Effector memory CD4-positive, alpha-beta T cell (primary cell): Measurements from ENCODE around the gene CISD1.
"Not testable (repeated sequence)": the region's sequence is repeated elsewhere in the genome, so short reads cannot be mapped to it uniquely, and the experiment has no call there.

Source experiments
- DNase-seq, 3 donors: peaks; one replicate each; pipeline ENCODE4 v3.0.0-alpha.2; 2020
- H3K27ac ChIP-seq: 2 replicates; pipeline ENCODE4 v1.7.0; 2013; ENCODE audit warnings: mild to moderate bottlenecking, low read length, moderate library complexity; ENCODE audit not compliant: insufficient read depth, poor library complexity, severe bottlenecking
- H3K27me3 ChIP-seq: replicated peaks from 2 replicates; pipeline ENCODE4 v1.7.0; 2013; ENCODE audit warnings: mild to moderate bottlenecking, low read length; ENCODE audit not compliant: insufficient read depth, control insufficient read depth, poor library complexity, severe bottlenecking
- H3K36me3 ChIP-seq: 2 replicates; pipeline ENCODE4 v1.7.0; 2013; ENCODE audit warnings: mild to moderate bottlenecking, low read length, moderate library complexity; ENCODE audit not compliant: control insufficient read depth, insufficient read depth
- H3K4me1 ChIP-seq: 2 replicates; pipeline ENCODE4 v1.7.0; 2013; ENCODE audit warnings: low read length, mild to moderate bottlenecking; ENCODE audit not compliant: control insufficient read depth, insufficient read depth, poor library complexity, severe bottlenecking
- H3K4me3 ChIP-seq: 2 replicates; pipeline ENCODE4 v1.7.0; 2013; ENCODE audit warnings: low read length, low read depth, mild to moderate bottlenecking; ENCODE audit not compliant: insufficient read depth, poor library complexity, severe bottlenecking
- H3K9me3 ChIP-seq: 2 replicates; pipeline ENCODE4 v1.7.0; 2013; ENCODE audit warnings: mild to moderate bottlenecking, low read length, moderate library complexity; ENCODE audit not compliant: control insufficient read depth

The CISD1 gene

DNA sequence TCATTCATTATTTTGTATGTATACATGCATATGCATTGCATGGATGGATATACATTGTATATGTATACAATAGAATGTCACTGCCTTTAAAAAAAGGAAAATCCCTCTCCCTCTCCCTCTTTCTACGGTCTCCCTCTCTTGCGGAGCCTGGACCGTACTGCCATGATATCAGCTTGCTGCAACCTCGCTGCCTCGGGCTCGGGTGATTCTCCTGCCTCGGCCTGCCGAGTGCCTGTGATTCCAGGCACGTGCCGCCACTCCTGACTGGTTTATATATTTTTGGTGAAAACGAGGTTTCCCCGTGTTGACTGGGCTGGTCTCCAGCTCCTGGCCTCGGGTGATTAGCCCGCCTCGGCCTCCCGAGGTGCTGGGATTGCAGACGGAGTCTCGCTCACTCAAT lies 25.7 kb upstream of the CISD1 start:
- Histone ChIP-seq H3K9me3 (no peaks in the 10 kb centered on the region), H3K36me3 (no peaks in the 10 kb centered on the region), H3K27ac (no peak overlapping the region), H3K4me3 (no peak overlapping the region), H3K27me3 (no peaks in the 10 kb centered on the region), H3K4me1 (no peaks in the 10 kb centered on the region)
- DNase-seq, result no peak

DNA sequence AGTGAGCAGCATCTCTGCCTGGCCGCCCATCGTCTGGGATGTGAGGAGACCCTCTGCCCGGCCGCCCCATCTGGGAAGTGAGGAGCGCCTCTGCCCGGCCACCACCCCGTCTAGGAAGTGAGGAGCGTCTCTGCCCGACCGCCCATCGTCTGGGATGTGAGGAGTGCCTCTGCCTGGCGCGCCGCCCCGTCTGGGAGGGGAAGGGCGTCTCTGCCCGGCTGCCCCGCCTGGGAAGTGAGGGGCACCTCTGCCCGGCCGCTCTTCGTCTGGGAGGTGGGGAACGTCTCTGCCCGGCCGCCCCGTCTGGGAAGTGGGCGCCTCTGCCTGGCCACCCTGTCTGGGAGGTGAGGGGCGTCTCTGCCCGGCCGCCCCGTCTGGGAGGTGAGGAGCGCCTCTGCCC lies 25.2 kb upstream of the CISD1 start:
- DNase-seq, H3K4me1 ChIP-seq, H3K9me3 ChIP-seq, H3K27ac ChIP-seq, H3K4me3 ChIP-seq, H3K27me3 ChIP-seq, H3K36me3 ChIP-seq: not testable (repeated sequence)

DNA sequence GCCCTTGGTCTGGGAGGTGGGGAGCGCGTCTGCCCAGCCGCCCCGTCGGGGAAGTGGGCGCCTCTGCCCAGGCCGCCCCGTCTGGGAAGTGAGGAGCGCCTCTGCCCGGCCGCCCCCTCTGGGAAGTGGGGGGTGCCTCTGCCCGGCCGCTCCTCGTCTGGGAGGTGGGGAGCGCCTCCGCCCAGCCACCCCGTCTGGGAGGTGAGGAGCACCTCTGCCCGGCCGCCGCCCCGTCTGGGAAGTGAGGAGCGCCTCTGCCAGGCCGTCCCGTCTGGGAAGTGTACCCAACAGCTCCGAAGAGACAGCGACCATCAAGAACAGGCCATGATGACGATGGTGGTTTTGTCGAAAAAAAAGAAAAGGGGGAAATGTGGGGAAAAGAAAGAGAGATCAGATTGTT lies 24.7 kb upstream of the CISD1 start:
- not testable (repeated sequence) for H3K4me3 ChIP-seq, H3K36me3 ChIP-seq, DNase-seq, H3K4me1 ChIP-seq, H3K9me3 ChIP-seq, H3K27ac ChIP-seq, H3K27me3 ChIP-seq

DNA sequence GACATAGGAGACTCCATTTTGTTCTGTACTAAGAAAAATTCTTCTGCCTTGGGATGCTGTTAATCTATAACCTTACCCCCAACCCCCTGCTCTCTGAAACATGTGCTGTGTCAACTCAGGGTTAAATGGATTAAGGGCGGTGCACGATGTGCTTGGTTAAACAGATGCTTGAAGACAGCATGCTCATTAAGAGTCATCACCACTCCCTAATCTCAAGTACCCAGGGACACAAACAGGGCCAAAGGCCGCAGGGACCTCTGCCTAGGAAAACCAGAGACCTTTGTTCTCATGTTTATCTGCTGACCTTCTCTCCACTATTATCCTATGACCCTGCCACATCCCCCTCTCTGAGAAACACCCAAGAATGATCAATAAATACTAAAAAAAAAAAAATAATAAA lies 24.3 kb upstream of the CISD1 start:
- not testable (repeated sequence) for H3K4me1 ChIP-seq, H3K4me3 ChIP-seq, H3K36me3 ChIP-seq, DNase-seq, H3K27ac ChIP-seq, H3K27me3 ChIP-seq, H3K9me3 ChIP-seq

DNA sequence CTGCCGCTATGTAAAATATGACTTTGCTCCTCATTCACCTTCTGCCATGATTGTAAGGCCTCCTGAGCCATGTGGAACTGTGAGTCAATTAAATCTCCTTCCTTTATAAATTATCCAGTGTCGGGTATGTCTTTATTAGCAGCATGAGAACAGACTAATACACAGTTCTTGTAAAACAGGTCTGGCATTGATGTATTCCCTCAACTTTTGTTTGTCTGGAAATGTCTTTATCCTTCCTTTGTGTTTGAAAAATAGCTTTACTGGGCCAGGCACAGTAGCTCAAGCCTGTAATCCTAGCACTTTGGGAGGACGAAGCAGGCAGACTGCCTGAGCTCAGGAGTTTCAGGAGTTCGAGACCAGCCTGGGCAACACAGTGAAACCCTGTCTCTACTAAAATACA lies 15.8 kb upstream of the CISD1 start:
- H3K27me3 ChIP-seq, result no peaks in the 10 kb centered on the region
- no peak overlapping the region for H3K4me3 ChIP-seq
- DNase-seq, result no peak
- H3K27ac ChIP-seq, result no peak overlapping the region
- no peaks in the 10 kb centered on the region for H3K4me1 ChIP-seq
- no peaks in the 10 kb centered on the region for H3K36me3 ChIP-seq
- no peaks in the 10 kb centered on the region for H3K9me3 ChIP-seq

DNA sequence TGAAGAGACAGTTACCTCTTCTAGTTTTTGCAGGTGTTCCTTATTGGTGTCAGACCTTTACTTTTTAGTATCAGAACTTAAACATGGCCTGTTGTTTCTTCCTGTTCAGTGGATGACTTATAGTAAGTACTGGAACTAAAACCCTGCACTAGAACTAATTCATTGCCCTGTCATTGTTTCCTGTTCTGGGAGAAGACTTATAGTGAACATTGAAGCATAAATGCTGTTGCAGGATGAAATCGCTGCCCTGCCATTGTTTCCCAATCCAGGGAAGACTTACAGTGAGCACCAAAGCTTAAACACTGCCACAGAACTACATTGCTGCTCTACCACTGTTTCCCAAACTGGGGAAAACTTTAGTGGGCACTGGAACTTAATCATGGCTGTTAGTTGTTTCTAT lies 14.3 kb upstream of the CISD1 start:
- Histone ChIP-seq H3K27ac (no peak overlapping the region), H3K4me3 (no peak overlapping the region)
- no peak for DNase-seq

DNA sequence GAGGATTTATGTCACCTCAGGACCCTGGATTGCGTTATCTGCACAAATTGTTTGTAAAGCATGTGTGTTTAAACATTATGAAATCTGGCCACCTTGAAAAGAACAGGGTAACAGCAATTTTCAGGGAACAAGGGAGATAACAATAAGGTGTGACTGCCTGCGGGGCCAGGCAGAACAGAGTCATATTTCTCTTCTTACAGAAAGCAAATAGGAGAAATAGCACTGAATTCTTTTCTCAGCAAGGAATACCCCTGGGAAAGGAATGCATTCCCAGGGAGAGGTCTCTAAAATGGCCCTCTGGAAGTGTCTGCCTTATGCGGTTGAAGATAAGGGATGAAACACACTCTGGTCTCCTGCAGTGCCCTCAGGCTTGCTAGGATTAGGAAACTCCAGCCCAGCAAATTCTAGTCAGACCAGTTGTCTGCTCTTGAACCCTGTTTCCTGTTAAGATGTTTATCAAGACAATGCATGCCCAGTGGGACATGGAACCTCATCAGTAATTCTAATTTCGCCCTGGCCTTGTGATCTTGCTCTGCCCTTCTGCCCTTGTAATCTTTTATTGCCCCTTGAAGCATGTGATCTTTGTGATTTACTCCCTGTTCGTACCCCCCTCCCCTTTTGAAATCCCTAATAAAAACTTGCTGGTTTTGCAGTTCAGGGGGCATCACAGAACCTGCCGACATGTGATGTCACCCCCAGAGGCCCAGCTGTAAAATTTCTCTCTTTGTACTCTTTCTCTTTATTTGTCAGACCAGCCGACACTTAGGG lies 12.8 kb upstream of the CISD1 start:
- H3K27me3 ChIP-seq, H3K27ac ChIP-seq, H3K9me3 ChIP-seq, H3K36me3 ChIP-seq, H3K4me3 ChIP-seq, H3K4me1 ChIP-seq, DNase-seq: not testable (repeated sequence)

More for the DNA sequence above, 14.3 kb upstream of the CISD1 start:
- Histone ChIP-seq H3K4me1 (no peaks in the 10 kb centered on the region), H3K9me3 (no peaks in the 10 kb centered on the region), H3K36me3 (no peaks in the 10 kb centered on the region), H3K27me3 (no peaks in the 10 kb centered on the region)

DNA sequence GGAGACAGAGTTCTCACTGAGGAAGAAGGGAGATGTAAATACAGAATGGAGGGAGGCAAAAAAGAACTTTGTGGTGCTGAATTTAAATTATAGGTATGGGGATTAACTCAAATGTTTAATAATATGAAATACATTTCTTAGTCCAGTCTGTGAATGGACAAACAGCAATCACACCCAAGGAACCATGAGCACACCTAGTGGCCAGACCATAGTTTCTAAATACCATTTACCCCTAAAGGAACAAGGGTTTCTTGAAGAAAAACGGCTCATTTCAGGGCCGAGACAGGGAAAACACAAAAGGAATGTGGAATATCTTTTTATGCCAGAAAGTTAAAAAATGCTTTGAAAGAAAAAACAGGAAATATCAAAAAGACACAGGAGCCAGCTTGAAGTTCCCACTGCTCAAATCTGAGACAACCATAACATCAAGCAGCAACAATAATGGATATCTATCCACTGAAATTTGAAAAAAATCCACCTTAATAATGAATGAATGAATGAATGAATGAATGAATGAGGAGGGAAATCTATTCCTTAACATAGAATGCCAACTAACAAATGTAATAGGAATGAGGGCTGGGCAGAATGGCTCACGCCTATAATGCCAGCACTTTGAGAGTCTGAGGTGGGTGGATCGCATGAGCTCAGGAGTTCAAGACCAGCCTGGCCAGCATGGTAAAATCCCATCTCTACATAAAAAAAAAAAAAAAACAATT lies 9.8 kb upstream of the CISD1 start:
- Histone ChIP-seq H3K27ac (no peak overlapping the region), H3K27me3 (no peaks in the 10 kb centered on the region), H3K36me3 (no peaks in the 10 kb centered on the region), H3K4me3 (no peak overlapping the region), H3K9me3 (no peaks in the 10 kb centered on the region), H3K4me1 (no peaks in the 10 kb centered on the region)
- no peak for DNase-seq

DNA sequence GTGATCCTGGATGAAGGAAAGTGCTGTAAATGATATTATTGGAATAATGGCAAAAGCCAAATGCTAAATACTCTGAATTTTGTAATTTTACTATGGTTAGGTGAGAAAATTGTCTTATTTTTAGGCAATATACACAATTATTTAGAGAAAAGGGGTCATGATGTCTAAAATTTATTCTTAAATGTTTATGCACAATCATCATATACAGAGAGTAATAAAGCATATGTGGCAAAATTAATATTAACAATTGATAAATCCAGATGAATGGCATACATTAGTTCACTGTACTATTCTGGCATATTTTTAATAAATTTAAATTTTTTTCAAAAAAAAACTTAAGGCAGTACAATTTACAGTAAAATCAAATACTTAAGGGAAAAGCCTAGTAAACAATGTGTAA lies 8.6 kb upstream of the CISD1 start:
- H3K27me3 ChIP-seq, result no peaks in the 10 kb centered on the region
- H3K4me3 ChIP-seq, result no peak overlapping the region
- H3K36me3 ChIP-seq, result no peaks in the 10 kb centered on the region
- no peak overlapping the region for H3K27ac ChIP-seq
- no peaks in the 10 kb centered on the region for H3K9me3 ChIP-seq
- DNase-seq, result no peak
- H3K4me1 ChIP-seq, result no peaks in the 10 kb centered on the region

DNA sequence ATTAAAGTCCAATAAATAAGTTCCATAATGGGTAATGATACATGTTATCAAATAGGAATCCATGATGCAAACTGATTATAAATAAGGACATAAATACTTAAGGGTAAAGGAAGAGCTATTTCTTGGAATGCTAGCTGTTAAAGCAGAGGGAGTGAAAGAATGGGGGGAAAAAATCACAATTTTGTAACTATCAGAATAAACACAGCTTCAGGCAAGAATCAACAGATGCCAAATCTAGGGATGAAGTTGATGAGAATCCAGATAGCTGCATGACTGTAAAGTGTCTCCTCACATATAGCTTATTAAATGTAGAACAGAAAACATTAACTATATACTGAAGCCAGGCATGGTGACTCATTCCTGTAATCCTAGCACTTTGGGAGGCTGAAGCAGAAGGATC lies 6.2 kb upstream of the CISD1 start:
- Histone ChIP-seq H3K27ac (no peak overlapping the region), H3K9me3 (no peaks in the 10 kb centered on the region)

More for the DNA sequence above, 6.2 kb upstream of the CISD1 start:
- DNase-seq, result no peak
- H3K4me3 ChIP-seq, result no peak overlapping the region
- H3K4me1 ChIP-seq, result no peaks in the 10 kb centered on the region
- H3K36me3 ChIP-seq, result no peaks in the 10 kb centered on the region
- no peaks in the 10 kb centered on the region for H3K27me3 ChIP-seq
